Left lung (tissue), 10 donors: ENCODE results near the gene TRAF4. TPM values are rescaled to one million over a fixed set of nuclear protein-coding genes. Genes with fewer than 3 reads are reported as not detected.

Experiments
- ATAC-seq: fragments of 200-7000 bp; cut with Tn5 transposase; one replicate; pipeline ENCODE4 v1.9.1; 2020; ENCODE audit warnings: moderate library complexity
- DNase-seq, 4 donors: peaks; one replicate each; pipeline ENCODE4 v3.0.0-alpha.2; 2013 to 2020
- H3K27ac ChIP-seq, 2 donors: fragments of 200-600 bp; sonication (generic) in 1 of 2; one replicate each; pipeline versions ENCODE4 v1.5.0 to v1.8.0; 2020 to 2021
- H3K27me3 ChIP-seq, 2 donors: fragments of 200-600 bp; sonication (generic) in 1 of 2; one replicate each; pipeline versions ENCODE4 v1.5.0 to v1.8.0; 2020 to 2021
- H3K36me3 ChIP-seq, 2 donors: fragments of 200-600 bp; sonication (generic) in 1 of 2; one replicate each; pipeline versions ENCODE4 v1.5.0 to v1.8.0; 2020 to 2021
- H3K4me1 ChIP-seq, 2 donors: fragments of 200-600 bp; one replicate each; pipeline ENCODE4 v1.8.0; 2021
- H3K4me3 ChIP-seq, 2 donors: fragments of 200-600 bp; sonication (generic) in 1 of 2; one replicate each; pipeline versions ENCODE4 v1.5.0 to v1.8.0; 2020 to 2021; ENCODE audit warnings: mild to moderate bottlenecking in 1 of 2
- H3K9me3 ChIP-seq, 2 donors: fragments of 200-600 bp; sonication (generic) in 1 of 2; one replicate each; pipeline versions ENCODE4 v1.5.0 to v1.8.0; 2020 to 2021
- intact Hi-C, 2 donors: fragments of 100-400 bp; cut with DNase I; formaldehyde crosslinking; loops; one replicate each; pipeline versions ENCODE4 v1.11.2 to v1.14.2; 2022
- polyA plus RNA-seq, 6 donors: library from polyadenylated mRNA; unstranded; fragments of 120-200 nt; gene quantifications; one replicate each; pipeline ENCODE4 v1.2.1, GENCODE V29; 2013; ENCODE audit not compliant: insufficient read length in 6 of 6
- total RNA-seq, 2 donors: library from RNA; stranded (reverse); fragmentation: NEBNext Ultra II Directional; extraction: Animal tissue kit (Norgen Biotek cat#: 25700); gene quantifications; one replicate each; pipeline ENCODE4 v1.2.1, GENCODE V29; 2021
- TF ChIP-seq, protein P1 (sequence below), 2 donors: fragments of 200-600 bp; sonication (generic) in 1 of 2; IDR thresholded peaks; one replicate each; pipeline versions ENCODE4 v1.5.0 to v1.8.0; 2021; ENCODE audit warnings: antibody characterized with exemption in 2 of 2
- donor health status: DM: no; HTN: yes; CAD: no.
- donor health status: DM: no; HTN: no; CAD: no.

The TRAF4 gene
- total and polyA plus RNA-seq, 8 donors = 66.1 to 136 (median 99.1) TPM

- no peak overlapping the region for H3K27ac ChIP-seq
- no peak for DNase-seq
- TF ChIP-seq, protein P1, sequence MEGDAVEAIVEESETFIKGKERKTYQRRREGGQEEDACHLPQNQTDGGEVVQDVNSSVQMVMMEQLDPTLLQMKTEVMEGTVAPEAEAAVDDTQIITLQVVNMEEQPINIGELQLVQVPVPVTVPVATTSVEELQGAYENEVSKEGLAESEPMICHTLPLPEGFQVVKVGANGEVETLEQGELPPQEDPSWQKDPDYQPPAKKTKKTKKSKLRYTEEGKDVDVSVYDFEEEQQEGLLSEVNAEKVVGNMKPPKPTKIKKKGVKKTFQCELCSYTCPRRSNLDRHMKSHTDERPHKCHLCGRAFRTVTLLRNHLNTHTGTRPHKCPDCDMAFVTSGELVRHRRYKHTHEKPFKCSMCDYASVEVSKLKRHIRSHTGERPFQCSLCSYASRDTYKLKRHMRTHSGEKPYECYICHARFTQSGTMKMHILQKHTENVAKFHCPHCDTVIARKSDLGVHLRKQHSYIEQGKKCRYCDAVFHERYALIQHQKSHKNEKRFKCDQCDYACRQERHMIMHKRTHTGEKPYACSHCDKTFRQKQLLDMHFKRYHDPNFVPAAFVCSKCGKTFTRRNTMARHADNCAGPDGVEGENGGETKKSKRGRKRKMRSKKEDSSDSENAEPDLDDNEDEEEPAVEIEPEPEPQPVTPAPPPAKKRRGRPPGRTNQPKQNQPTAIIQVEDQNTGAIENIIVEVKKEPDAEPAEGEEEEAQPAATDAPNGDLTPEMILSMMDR (IDR thresholded peaks at IDR 0.05) = no peak
- H3K4me3 ChIP-seq = no peak overlapping the region
- H3K4me1 ChIP-seq = no peaks in the 10 kb centered on the region
- peaks cover 0 to 95% of the 10 kb centered on the region in 2 donors for H3K36me3 ChIP-seq
- H3K27me3 ChIP-seq = no peaks in the 10 kb centered on the region
- intact Hi-C loops = no loop called here
- no peaks in the 10 kb centered on the region for H3K9me3 ChIP-seq
- no peak for ATAC-seq
These were observed 42.9 kb upstream of the TRAF4 start for GRCh38 chr17:28700830-28701492.

DNA sequence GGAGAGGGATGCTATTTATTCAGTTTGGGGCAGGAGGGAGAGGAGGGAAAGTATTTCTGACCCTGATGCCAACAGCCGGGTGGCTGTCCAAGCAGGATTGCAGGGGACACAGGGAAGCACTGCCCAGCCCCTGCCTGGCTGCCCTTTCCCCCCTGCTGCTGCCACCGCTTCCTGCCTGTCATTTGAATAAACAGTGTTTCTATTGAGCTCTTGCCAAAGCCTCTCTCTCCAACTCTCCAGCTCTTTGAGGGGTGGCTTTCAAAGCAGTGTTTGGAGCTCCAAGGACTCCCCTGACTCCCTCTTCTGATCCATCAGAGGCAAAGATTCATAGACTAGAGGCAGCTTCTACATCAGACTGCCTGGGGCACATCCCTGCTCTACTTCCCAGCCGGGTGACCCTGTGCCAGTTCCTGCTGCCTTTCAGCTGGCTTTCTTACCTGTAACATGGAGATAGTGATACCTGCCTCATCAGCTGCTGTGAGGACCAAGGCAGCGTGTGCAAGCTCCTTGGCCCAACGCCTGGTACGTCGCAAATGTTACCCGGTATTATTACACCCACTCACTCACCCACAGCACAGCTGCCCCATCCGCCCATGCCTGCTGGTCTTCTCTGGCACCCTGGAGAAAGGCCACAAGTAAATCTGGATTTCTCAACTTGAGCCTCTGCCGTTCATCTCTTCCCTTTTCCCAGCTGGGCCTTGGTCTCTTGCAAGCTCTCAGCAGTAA is 41.6 kb upstream of the TRAF4 start:
- H3K27ac ChIP-seq = no peak overlapping the region
- no peak for DNase-seq
- H3K36me3 ChIP-seq = peaks cover 0 to 85% of the 10 kb centered on the region in 2 donors
- ATAC-seq = no peak
- intact Hi-C loops = no loop called here
- H3K9me3 ChIP-seq = no peaks in the 10 kb centered on the region
- no peaks in the 10 kb centered on the region for H3K4me1 ChIP-seq
- TF ChIP-seq, protein P1 (IDR thresholded peaks at IDR 0.05) = no peak
- no peak overlapping the region for H3K4me3 ChIP-seq
- no peaks in the 10 kb centered on the region for H3K27me3 ChIP-seq

GRCh38 chr17:28702752-28703150 is 41.1 kb upstream of the TRAF4 start:
- TF ChIP-seq, protein P1 (IDR thresholded peaks at IDR 0.05) = no peak
- intact Hi-C loops = no loop called here
- Histone ChIP-seq H3K4me3 (no peak overlapping the region), H3K36me3 (peaks cover 0 to 79% of the 10 kb centered on the region in 2 donors), H3K27me3 (no peaks in the 10 kb centered on the region), H3K4me1 (no peaks in the 10 kb centered on the region), H3K27ac (no peak overlapping the region), H3K9me3 (no peaks in the 10 kb centered on the region)
- no peak for DNase-seq
- ATAC-seq = no peak

- Histone ChIP-seq H3K4me3 (no peak overlapping the region), H3K4me1 (no peaks in the 10 kb centered on the region), H3K27ac (no peak overlapping the region), H3K27me3 (no peaks in the 10 kb centered on the region), H3K9me3 (no peaks in the 10 kb centered on the region), H3K36me3 (peaks cover 0 to 70% of the 10 kb centered on the region in 2 donors)
- DNase-seq (no peak), ATAC-seq (no peak)
- TF ChIP-seq, protein P1 (IDR thresholded peaks at IDR 0.05) = no peak
- intact Hi-C loops = no loop called here
These were observed 40.1 kb upstream of the TRAF4 start for GRCh38 chr17:28703552-28704218.
